ENCODE results near the gene ZNF480.

DNA sequence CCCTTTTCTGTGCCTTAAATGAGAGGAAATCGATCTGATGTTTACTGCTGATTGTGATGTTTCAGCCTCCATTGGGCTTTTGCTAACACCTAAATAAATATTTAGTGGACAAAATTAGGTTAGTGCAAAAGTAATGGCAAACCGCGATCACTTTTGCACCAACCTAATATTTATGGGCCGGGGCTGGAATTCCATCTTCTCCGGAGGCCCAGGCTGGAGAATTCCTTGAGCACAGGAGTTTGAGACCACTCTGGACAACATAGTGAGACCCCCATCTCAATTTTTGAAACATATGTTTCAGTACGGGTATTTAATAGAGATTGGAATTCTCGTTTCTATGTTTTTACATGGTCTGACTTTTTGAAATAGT lies 73.4 kb downstream of the ZNF480 start:
- no peak for TF ChIP-seq POLR2A (IDR thresholded peaks at IDR 0.05)
- TF ChIP-seq, protein P1, sequence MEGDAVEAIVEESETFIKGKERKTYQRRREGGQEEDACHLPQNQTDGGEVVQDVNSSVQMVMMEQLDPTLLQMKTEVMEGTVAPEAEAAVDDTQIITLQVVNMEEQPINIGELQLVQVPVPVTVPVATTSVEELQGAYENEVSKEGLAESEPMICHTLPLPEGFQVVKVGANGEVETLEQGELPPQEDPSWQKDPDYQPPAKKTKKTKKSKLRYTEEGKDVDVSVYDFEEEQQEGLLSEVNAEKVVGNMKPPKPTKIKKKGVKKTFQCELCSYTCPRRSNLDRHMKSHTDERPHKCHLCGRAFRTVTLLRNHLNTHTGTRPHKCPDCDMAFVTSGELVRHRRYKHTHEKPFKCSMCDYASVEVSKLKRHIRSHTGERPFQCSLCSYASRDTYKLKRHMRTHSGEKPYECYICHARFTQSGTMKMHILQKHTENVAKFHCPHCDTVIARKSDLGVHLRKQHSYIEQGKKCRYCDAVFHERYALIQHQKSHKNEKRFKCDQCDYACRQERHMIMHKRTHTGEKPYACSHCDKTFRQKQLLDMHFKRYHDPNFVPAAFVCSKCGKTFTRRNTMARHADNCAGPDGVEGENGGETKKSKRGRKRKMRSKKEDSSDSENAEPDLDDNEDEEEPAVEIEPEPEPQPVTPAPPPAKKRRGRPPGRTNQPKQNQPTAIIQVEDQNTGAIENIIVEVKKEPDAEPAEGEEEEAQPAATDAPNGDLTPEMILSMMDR (IDR thresholded peaks at IDR 0.05): no peak

All from body of pancreas (tissue), 4 donors.